ENCODE measurements around the gene C3orf18. TPM values are rescaled to one million over a fixed set of nuclear protein-coding genes. Genes with fewer than 3 reads are reported as not detected.

The C3orf18 gene
- total and polyA plus RNA-seq, 2 experiments from 2014 or later = 2.9 to 5.6 TPM

DNA sequence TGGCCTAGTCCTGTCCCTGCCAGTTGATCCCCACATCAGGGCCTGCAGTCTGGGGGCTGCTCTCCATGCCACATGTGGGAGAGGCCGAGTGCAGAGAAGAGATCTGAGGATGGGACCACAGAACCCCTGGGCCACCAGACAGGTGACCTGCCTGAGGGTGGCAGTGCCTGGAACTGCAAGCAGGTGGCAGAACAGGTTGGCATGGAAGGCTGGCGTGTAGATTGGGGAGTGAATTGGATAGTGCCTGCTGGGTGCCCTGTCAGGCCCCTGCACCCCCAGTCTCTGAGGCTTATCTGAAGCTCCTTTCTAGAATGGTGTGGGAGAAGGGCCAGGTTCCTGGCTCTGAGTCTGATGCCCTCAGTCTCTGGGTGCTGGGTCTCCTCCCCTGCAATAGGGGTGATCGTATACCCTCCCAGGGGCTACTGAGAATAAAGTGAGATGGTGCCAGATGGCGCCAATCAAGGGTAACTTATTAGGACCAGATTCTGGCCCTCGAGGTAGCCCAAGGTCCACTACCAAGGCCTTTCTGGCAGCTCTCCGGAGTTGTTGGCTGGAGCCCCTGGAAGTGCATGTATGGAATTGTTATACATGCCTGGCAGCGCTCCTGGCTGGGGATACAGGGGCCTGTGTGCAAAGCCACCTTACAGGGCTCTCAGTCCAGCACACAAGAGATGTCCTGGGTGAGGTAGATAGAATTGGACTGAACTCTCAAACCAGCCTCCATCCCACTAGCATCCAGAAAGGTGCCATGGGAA, 15.7 kb downstream of the C3orf18 start:
- Histone ChIP-seq H3K27ac (peak overlapping the region; percentile 65), H3K9me3 (ENCODE audit: low read depth) (no peaks in the 10 kb centered on the region), H3K9me2 (replicated peaks; ENCODE audit: insufficient read depth) (no peaks in the 10 kb centered on the region), H2AFZ (no peak overlapping the region), H3K4me3 (no peak overlapping the region), H4K20me1 (ENCODE audit: insufficient read depth, poor library complexity, severe bottlenecking) (no peaks in the 10 kb centered on the region), H3K4me2 (peak overlapping the region; percentile 31), H3K79me2 (no peaks in the 10 kb centered on the region), H3K4me1 (ENCODE audit: insufficient read depth) (peaks cover 20% of the 10 kb centered on the region), H3K36me3 (replicated peaks; ENCODE audit: insufficient read depth, low read depth) (no peaks in the 10 kb centered on the region), H3K27me3 (no peaks in the 10 kb centered on the region)
- no peak for TF ChIP-seq CTCF (IDR thresholded peaks at IDR 0.05; ENCODE audit: poor library complexity)
- TF ChIP-seq EZH2phosphoT487 (IDR thresholded peaks at IDR 0.05; ENCODE audit: low read depth, severe bottlenecking, unreplicated experiment) = no peak
- TF ChIP-seq EZH2 (IDR thresholded peaks at IDR 0.05; ENCODE audit: borderline replicate concordance) = no peak
- no peak for DNase-seq (ENCODE audit: low spot score)
- WGBS (ENCODE audit: low lambda C conversion rate, missing lambda C conversion rate) = 74% methylated on average over 7 of the region's 7 CpGs

DNA sequence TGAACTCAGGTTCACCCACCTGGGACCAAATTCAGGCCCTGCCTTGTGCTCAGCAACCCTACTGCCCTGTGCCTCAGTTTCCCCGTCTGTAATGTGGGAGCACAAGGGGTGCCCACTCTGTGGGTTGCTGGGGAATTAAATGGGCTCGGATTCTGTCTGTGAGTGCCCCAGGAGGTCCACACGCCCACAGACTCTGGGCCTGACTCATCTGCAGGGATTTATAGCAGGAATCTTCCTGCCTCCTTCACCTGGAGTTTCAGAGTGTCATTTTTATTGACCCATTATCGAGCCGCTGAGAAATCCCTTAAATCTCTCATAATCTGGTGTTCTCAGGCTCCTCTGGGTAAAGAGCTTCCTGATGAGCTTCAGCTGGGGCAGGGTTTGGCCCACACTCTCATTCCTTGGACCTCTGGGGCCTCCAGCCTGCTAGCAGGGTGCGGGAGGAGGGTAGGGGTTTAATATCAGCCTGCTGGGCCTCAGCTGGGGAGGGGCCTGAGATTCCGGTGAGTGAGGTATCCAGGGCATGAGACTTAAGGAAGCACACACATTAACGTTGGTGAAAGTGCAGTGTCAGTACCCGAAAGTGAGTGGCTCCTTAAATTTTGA, 16.4 kb downstream of the C3orf18 start:
- no peaks in the 10 kb centered on the region for H3K9me2 ChIP-seq (replicated peaks; ENCODE audit: insufficient read depth)
- H3K4me3 ChIP-seq = no peak overlapping the region
- peak overlapping the region; percentile 31 for H3K4me2 ChIP-seq
- peaks cover 20% of the 10 kb centered on the region for H3K4me1 ChIP-seq (ENCODE audit: insufficient read depth)
- H3K27ac ChIP-seq = peak overlapping the region; percentile 65
- H3K9me3 ChIP-seq (ENCODE audit: low read depth) = no peaks in the 10 kb centered on the region
- no peak for TF ChIP-seq EZH2phosphoT487 (IDR thresholded peaks at IDR 0.05; ENCODE audit: low read depth, severe bottlenecking, unreplicated experiment)
- H4K20me1 ChIP-seq (ENCODE audit: insufficient read depth, poor library complexity, severe bottlenecking) = no peaks in the 10 kb centered on the region
- peak; percentile 55 for DNase-seq (ENCODE audit: low spot score)
- WGBS (ENCODE audit: low lambda C conversion rate, missing lambda C conversion rate) = 28% methylated on average over 9 of the region's 9 CpGs
- H3K36me3 ChIP-seq (replicated peaks; ENCODE audit: insufficient read depth, low read depth) = no peaks in the 10 kb centered on the region
- H2AFZ ChIP-seq = no peak overlapping the region
- H3K79me2 ChIP-seq = no peaks in the 10 kb centered on the region
- H3K27me3 ChIP-seq = no peaks in the 10 kb centered on the region

DNA sequence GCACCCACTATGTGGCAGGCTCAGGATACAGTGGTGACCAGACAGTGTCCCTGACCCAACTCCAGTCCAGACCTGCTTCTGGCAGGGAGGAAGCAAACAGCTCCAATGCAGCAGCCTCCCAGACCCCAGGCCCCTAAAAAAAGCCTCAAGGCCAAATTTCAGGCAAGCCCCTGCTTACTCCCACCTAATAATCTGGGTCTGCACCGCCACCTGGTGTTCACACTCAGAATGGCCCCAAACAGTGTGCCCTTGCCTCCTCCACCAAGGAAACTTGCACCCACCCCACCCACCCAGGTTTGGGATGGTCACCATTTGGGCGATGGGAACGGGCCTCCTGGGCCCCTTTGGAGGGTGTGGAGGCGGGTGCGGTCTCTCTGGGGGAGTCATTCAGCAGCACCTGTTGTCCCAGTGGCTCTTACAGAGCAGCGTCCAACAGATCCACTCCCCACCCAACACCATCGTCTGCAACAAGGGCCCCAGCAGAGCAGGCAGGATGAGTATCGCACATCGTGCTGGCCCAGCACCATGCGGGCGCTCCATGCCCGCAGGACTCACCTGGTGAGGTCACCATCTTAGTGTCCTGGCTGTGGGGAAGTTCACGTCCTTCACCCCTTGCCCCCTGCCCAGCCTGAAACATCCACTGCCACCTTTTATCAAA, 17.3 kb downstream of the C3orf18 start:
- Histone ChIP-seq H3K27me3 (no peaks in the 10 kb centered on the region), H3K27ac (peak overlapping the region; percentile 65), H3K79me2 (no peaks in the 10 kb centered on the region), H3K9me2 (replicated peaks; ENCODE audit: insufficient read depth) (no peaks in the 10 kb centered on the region), H2AFZ (no peak overlapping the region), H4K20me1 (ENCODE audit: insufficient read depth, poor library complexity, severe bottlenecking) (no peaks in the 10 kb centered on the region), H3K9me3 (ENCODE audit: low read depth) (no peaks in the 10 kb centered on the region), H3K4me3 (no peak overlapping the region), H3K36me3 (replicated peaks; ENCODE audit: insufficient read depth, low read depth) (no peaks in the 10 kb centered on the region), H3K4me2 (no peak overlapping the region), H3K4me1 (ENCODE audit: insufficient read depth) (peaks cover 20% of the 10 kb centered on the region)
- 48% methylated on average over 13 of the region's 13 CpGs for WGBS (ENCODE audit: low lambda C conversion rate, missing lambda C conversion rate)
- peak; percentile 69 for DNase-seq (ENCODE audit: low spot score)
- TF ChIP-seq EZH2 (IDR thresholded peaks at IDR 0.05; ENCODE audit: borderline replicate concordance) (no peak), EZH2phosphoT487 (IDR thresholded peaks at IDR 0.05; ENCODE audit: low read depth, severe bottlenecking, unreplicated experiment) (no peak), CTCF (IDR thresholded peaks at IDR 0.05; ENCODE audit: poor library complexity) (peak; percentile 83)

- no peaks in the 10 kb centered on the region for H3K36me3 ChIP-seq (replicated peaks; ENCODE audit: insufficient read depth, low read depth)
- no peak overlapping the region for H3K4me2 ChIP-seq
- no peaks in the 10 kb centered on the region for H3K9me3 ChIP-seq (ENCODE audit: low read depth)
- WGBS (ENCODE audit: low lambda C conversion rate, missing lambda C conversion rate) = 54% methylated on average over 3 of the region's 3 CpGs
- TF ChIP-seq EZH2 (IDR thresholded peaks at IDR 0.05; ENCODE audit: borderline replicate concordance) = no peak
- no peaks in the 10 kb centered on the region for H3K9me2 ChIP-seq (replicated peaks; ENCODE audit: insufficient read depth)
- peaks cover 20% of the 10 kb centered on the region for H3K4me1 ChIP-seq (ENCODE audit: insufficient read depth)
- no peak overlapping the region for H3K4me3 ChIP-seq
- no peaks in the 10 kb centered on the region for H3K79me2 ChIP-seq
- DNase-seq (ENCODE audit: low spot score) = no peak
- H2AFZ ChIP-seq = no peak overlapping the region
- H3K27me3 ChIP-seq = no peaks in the 10 kb centered on the region
- H3K27ac ChIP-seq = no peak overlapping the region
- H4K20me1 ChIP-seq (ENCODE audit: insufficient read depth, poor library complexity, severe bottlenecking) = no peaks in the 10 kb centered on the region
Observed at GRCh38 chr3:50549226-50549625, 18.3 kb downstream of the C3orf18 start.
